T-helper 2 cell (primary cell): Measurements from ENCODE around the gene NEURL2.
"Not testable (repeated sequence)": the region's sequence is repeated elsewhere in the genome, so short reads cannot be mapped to it uniquely, and the experiment has no call there.

Experiments
- DNase-seq, 5 experiments: peaks; one replicate each; pipeline versions ENCODE4 v3.0.0 to v3.0.0-alpha.2; 2012 to 2022
- total RNA-seq, 2 donors: gene quantifications; one replicate each; lab custom pipeline; 2026; lab: John Stamatoyannopoulos, UW

The NEURL2 gene, protein sequence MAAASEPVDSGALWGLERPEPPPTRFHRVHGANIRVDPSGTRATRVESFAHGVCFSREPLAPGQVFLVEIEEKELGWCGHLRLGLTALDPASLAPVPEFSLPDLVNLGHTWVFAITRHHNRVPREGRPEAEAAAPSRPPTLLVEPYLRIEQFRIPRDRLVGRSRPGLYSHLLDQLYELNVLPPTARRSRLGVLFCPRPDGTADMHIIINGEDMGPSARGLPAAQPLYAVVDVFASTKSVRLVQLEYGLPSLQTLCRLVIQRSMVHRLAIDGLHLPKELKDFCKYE
- 2.4 to 3.4 reads per million in 2 donors for total RNA-seq

GRCh38 chr20:45890985-45891983 is at the start of gene NEURL2, which contains the start of gene CTSA:
Gene NEURL2, minus strand, starts transcription at chr20:45891208. Its CDS starts 217 bp downstream, at chr20:45890991.
Gene CTSA, plus strand, starts transcription at chr20:45891335. Its CDS starts 234 bp downstream, at chr20:45891569.
- DNase-seq = peak; percentile 68 to 89 (median 79)

- no peak for DNase-seq
Measured at GRCh38 chr20:45940469-45940868, 49.5 kb upstream of the NEURL2 start.

DNA sequence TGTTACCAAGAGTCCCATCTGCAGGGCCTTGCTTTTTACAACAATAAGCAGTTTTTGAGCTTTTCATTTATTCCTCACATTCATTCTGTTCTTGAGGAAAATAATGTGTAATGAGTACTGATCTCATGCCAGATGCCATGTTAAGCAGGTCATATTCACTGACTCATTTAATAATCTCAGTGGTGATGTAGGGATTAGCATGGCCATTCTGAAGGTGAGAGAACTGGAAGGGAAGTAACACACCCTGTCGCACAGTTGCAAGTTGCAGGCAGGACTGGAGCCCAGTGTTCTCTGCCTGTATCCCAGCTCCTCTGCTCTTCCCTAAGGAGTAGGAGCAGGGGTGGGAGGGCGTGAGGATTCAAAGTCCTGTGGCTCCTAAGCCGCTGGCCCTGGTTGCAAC is 49.0 kb upstream of the NEURL2 start:
- DNase-seq = no peak

DNA sequence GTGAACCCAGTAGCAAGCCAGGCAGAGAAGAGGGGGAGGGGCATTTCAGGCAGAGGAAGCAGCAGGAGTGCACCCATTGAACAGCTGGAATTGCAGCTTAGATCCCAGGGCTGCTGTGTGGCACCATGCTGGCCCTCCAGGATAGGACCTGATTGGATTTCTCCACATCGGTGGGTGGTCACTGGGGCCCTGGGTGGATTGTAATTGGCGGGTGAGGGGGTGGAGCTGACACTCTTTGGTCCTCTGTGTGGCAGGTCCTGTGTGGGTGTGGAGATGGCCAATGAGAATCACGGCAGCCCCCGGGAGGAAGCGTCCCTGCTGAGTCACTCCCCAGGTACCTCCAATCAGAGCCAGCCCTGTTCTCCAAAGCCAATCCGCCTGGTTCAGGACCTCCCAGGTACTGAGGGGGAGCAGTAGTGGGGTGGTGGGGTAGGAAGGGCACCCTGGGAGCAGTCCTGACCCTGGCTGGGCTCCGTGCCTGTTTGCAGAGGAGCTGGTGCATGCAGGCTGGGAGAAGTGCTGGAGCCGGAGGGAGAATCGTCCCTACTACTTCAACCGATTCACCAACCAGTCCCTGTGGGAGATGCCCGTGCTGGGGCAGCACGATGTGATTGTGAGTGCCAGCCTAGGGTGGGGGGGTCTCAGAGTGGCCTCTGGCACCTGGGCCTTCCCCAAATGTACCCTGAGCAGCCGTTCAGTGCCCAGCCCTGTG is 47.9 kb upstream of the NEURL2 start:
- no peak for DNase-seq

DNA sequence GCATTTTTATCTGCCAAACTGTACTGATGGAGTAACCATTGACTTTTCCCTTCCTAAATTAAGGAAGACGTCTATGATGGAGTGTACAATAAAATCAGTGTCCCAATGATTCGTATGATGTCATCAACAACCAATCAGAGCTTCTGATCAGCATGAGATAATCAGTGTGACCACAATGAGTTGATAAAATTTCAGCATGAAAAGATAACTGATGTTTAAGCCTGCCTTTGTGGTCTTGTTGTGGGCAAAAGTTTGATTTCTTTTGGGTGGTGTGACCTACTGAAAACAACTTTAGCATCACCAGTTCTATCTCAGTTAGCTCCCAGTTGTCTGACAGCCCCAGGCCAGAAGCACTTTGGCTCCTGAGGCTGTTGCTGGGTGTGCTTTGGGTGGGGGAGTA is 46.8 kb upstream of the NEURL2 start:
- DNase-seq = peak in 1 of 5 experiments; percentile 92

- DNase-seq = peak in 1 of 5 experiments; percentile 66
Measured at GRCh38 chr20:45935416-45936046, 44.5 kb upstream of the NEURL2 start.

GRCh38 chr20:45934586-45935415 is 43.8 kb upstream of the NEURL2 start, which contains the start of gene PCIF1:
Gene PCIF1, plus strand, starts transcription at chr20:45934683. Its CDS starts 4,317 bp downstream, at chr20:45939000.
- peak; percentile 95 to 98 (median 97) for DNase-seq

DNA sequence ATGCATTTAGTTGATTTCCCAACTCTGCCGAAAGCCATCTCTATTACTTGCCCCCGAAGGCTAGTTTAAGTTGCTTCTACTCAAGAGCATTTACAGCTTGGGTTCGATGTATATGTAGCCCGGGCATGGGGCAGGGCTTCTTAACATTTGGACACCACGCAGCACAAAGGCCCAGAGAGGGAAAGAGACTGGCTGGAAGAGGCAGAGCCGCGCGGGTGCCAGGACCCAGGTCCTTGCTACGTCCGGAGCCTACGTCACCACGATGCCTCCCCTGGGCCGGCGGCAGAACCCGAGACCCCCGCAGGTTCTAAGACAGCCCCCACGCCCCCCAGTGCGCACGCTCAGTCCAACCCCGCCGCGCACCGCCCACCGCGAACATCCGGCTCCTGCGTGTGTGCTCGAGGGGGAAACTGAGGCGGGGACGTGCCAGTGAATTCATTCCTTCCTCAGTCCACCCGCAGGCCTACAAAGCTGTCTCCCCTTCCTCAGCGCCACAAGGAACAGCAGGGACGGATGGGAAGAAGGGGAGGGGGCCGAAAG is 43.1 kb upstream of the NEURL2 start:
- DNase-seq = peak in 2 of 5 experiments; percentile 22 to 47

DNA sequence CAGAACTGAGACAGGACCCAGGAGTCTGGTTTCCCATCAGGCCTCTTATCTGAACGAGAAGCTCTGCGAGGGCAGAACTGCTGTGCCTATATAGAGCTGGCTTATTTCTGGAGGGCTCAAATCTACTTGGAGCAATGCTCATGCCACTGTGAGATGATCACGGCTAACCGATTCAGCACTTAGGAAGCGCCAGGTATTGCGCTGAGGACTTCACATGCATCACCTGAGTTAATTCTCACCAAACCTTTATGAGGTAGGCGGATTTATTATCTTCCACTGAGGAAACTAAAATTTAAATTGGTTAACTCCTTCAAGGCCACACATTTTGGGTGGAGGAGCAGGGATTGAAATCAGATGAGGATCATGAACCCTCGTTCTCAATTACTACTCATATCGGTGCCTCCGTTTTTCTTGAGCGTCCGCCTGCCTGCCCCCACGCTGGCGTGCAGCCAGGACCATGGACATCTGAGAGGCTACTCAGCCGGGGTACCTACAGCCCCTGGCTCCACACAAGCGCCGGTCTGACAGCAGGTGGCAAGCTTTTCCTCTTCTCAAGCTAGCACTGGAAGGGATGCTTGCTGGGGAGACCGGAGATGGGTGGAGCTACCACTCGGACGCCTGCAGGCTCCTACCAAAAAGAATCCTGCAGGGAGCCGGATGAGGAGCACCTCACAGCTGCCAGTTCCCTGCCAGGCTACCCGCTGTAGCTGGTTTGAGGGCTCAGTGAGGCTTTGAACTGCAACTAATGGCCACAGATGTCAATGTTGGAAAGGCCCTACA is 42.4 kb upstream of the NEURL2 start:
- peak in 4 of 5 experiments; percentile 29 to 78 (median 42) for DNase-seq

DNA sequence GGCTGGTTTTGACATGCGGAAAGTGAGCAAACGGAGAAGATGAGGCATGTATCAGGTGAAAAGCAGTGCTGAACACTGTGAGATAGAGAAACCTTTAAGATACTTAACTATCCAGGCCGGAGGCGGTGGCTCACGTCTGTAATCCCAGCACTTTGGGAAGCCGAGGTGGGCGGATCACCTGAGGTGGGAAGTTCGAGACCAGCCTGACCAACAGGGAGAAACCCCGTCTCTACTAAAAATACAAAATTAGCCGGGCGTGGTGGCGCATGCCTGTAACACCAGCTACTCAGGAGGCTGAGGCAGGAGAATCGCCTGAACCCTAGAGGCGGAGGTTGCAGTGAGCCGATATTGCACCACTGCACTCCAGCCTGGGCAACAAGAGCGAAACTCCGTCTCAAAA is 40.7 kb upstream of the NEURL2 start:
- DNase-seq = not testable (repeated sequence)

- no peak for DNase-seq
Measured at GRCh38 chr20:45927071-45927878, 36.3 kb upstream of the NEURL2 start.

- no peak for DNase-seq
Measured at GRCh38 chr20:45926731-45927070, 35.7 kb upstream of the NEURL2 start.

GRCh38 chr20:45925821-45926506 is 35.0 kb upstream of the NEURL2 start:
- DNase-seq = no peak

- no peak for DNase-seq
Measured at GRCh38 chr20:45924391-45925261, 33.6 kb upstream of the NEURL2 start.

GRCh38 chr20:45921337-45922189 is 30.6 kb upstream of the NEURL2 start:
- DNase-seq = no peak
